ENCODE data around the gene ERMARD. TPM values are rescaled to one million over a fixed set of nuclear protein-coding genes. Genes with fewer than 3 reads are reported as not detected.
A peak's percentile ranks its signal among the peaks of the same experiment; 100 is the strongest.

Gene ERMARD
- total RNA-seq, 1 experiment from 2014 or later = 13.6 TPM

DNA sequence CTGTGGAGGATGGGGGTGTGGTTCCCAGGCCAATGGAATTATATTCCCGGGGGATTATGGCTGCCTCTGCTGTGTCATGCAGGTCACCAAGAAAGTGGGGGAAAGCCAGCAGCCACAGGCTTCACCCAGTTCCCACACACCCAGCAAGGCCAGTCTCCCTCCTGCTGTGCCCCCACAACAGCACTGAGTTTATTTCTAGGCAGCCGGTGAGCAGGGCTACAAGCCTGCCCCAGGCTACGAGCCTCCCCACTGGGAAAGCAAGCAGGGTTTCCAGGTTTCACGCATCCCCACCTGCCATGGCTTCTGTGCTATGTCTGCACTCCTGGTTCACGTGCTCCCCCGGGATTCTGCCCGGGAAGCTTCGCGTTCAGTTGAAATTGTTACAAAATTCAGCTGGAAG, 72.6 kb downstream of the ERMARD start:
- TF ChIP-seq, protein P1, sequence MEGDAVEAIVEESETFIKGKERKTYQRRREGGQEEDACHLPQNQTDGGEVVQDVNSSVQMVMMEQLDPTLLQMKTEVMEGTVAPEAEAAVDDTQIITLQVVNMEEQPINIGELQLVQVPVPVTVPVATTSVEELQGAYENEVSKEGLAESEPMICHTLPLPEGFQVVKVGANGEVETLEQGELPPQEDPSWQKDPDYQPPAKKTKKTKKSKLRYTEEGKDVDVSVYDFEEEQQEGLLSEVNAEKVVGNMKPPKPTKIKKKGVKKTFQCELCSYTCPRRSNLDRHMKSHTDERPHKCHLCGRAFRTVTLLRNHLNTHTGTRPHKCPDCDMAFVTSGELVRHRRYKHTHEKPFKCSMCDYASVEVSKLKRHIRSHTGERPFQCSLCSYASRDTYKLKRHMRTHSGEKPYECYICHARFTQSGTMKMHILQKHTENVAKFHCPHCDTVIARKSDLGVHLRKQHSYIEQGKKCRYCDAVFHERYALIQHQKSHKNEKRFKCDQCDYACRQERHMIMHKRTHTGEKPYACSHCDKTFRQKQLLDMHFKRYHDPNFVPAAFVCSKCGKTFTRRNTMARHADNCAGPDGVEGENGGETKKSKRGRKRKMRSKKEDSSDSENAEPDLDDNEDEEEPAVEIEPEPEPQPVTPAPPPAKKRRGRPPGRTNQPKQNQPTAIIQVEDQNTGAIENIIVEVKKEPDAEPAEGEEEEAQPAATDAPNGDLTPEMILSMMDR (conservative IDR thresholded peaks at IDR 0.05) = no peak
- H3K14ac ChIP-seq (ENCODE audit: insufficient read depth, low read length) = no peak overlapping the region
- H3K9me3 ChIP-seq (ENCODE audit: control insufficient read depth, low read depth, low read length) = no peaks in the 10 kb centered on the region
- no CpG with 5 or more reads among the region's 9 CpGs for WGBS (ENCODE audit: extremely low coverage, insufficient read length, low lambda C conversion rate)
- H3K56ac ChIP-seq (ENCODE audit: insufficient read length, low read depth, low read length) = no peak overlapping the region
- H3K27me3 Mint-ChIP-seq (ENCODE audit: low read depth) = peaks cover 20% of the 10 kb centered on the region
- no peak overlapping the region for H3K4ac ChIP-seq (ENCODE audit: low read depth, low read length)
- H3K23me2 ChIP-seq (ENCODE audit: insufficient read length, low read depth, low read length, poor library complexity, severe bottlenecking) = no peaks in the 10 kb centered on the region
- no peak overlapping the region for H2BK12ac ChIP-seq (ENCODE audit: insufficient read length, low read depth, low read length)
- H2BK20ac ChIP-seq (ENCODE audit: low read depth, low read length, poor library complexity, severe bottlenecking) = no peak overlapping the region
- H3K27ac Mint-ChIP-seq = no peak overlapping the region
- peaks cover 11% of the 10 kb centered on the region; the same call in 1 of the 2 replicates for H3K4me1 ChIP-seq (ENCODE audit: insufficient read depth, low read length)
- no peak overlapping the region for H3K18ac ChIP-seq (ENCODE audit: insufficient read length, low read depth, low read length)
- no peak overlapping the region for H4K8ac ChIP-seq (replicated peaks; ENCODE audit: insufficient read length, low read depth, low read length)
- H2AK5ac ChIP-seq (ENCODE audit: insufficient read length, low read length) = no peak overlapping the region
- H3K79me2 ChIP-seq (ENCODE audit: insufficient read depth, low read length) = no peaks in the 10 kb centered on the region
- H4K5ac ChIP-seq (ENCODE audit: insufficient read length, low read depth, low read length) = no peak overlapping the region
- peaks cover 30 to 31% of the 10 kb centered on the region in 2 experiments for H3K9me3 Mint-ChIP-seq
- no peak overlapping the region for H2BK5ac ChIP-seq (ENCODE audit: insufficient read length, low read length)
- H3K4me3 Mint-ChIP-seq = no peak overlapping the region
- peaks cover 4 to 33% (median 20%) of the 10 kb centered on the region in 3 experiments; a peak in 6 of 7 replicates for H3K36me3 Mint-ChIP-seq (ENCODE audit: insufficient read depth in 1 of 3, low read depth in 3 of 3)
- no peak overlapping the region for H3K9ac ChIP-seq (ENCODE audit: extremely low read depth, insufficient read length, low read length)
- H4K91ac ChIP-seq (ENCODE audit: insufficient read length, low read depth, low read length) = no peak overlapping the region
- H3K4me1 Mint-ChIP-seq = peaks cover 63 to 78% of the 10 kb centered on the region in 2 experiments
- H3K27me3 ChIP-seq (ENCODE audit: insufficient read depth, low read length) = no peaks in the 10 kb centered on the region
- no peak overlapping the region for H3T11ph ChIP-seq (ENCODE audit: low read length)
- no peaks in the 10 kb centered on the region for H3K79me1 ChIP-seq (ENCODE audit: insufficient read depth, low read depth, low read length, poor library complexity, severe bottlenecking)
- H2AFZ ChIP-seq (ENCODE audit: low read length) = no peak overlapping the region
- H2BK15ac ChIP-seq (ENCODE audit: low read depth, low read length) = no peak overlapping the region
- H3K4me2 ChIP-seq (ENCODE audit: insufficient read depth, insufficient read length, low read length) = no peak overlapping the region
- H3K27ac ChIP-seq (ENCODE audit: insufficient read length, low read depth, low read length) = no peak overlapping the region
- no peaks in the 10 kb centered on the region for H4K20me1 ChIP-seq (ENCODE audit: control insufficient read depth, insufficient read depth, insufficient read length)
- no peak overlapping the region for H2BK120ac ChIP-seq (ENCODE audit: low read depth, low read length, poor library complexity, severe bottlenecking)
- DNase-seq = peak; percentile 22
- no peak overlapping the region for H3K23ac ChIP-seq (ENCODE audit: insufficient read length, low read depth, low read length)
